ENCODE results near the gene TAOK1.
"Not testable (repeated sequence)": the region's sequence is repeated elsewhere in the genome, so short reads cannot be mapped to it uniquely, and the experiment has no call there.

Gene TAOK1

GRCh38 chr17:29344201-29344856 lies 45.8 kb upstream of the TAOK1 start:
- H3K27ac ChIP-seq (ENCODE audit: low read depth, low read length) = no peak overlapping the region
- peaks cover 8% of the 10 kb centered on the region for H3K4me1 ChIP-seq (ENCODE audit: control insufficient read depth, low read length)
- H3K36me3 ChIP-seq (ENCODE audit: control insufficient read depth, low read length) = no peaks in the 10 kb centered on the region
- no peak overlapping the region for H3K4me2 ChIP-seq (ENCODE audit: low read length)
- no peaks in the 10 kb centered on the region for H3K9me3 ChIP-seq (ENCODE audit: control insufficient read depth, insufficient read depth, low read length)
- no peak overlapping the region for H3K4me3 ChIP-seq (ENCODE audit: low read length)
- no peaks in the 10 kb centered on the region for H4K20me1 ChIP-seq (ENCODE audit: control insufficient read depth, insufficient read depth, low read depth, low read length)
- no peaks in the 10 kb centered on the region for H3K79me2 ChIP-seq (ENCODE audit: control insufficient read depth, low read length)
- peaks cover 16% of the 10 kb centered on the region for H3K27me3 ChIP-seq (ENCODE audit: control insufficient read depth, low read length)
- no peaks in the 10 kb centered on the region for H3F3A ChIP-seq (ENCODE audit: control insufficient read depth, insufficient read depth)
- TF ChIP-seq EZH2phosphoT487 (IDR thresholded peaks at IDR 0.05; ENCODE audit: borderline replicate concordance, low read length) = no peak
- no peak for TF ChIP-seq CTCF (IDR thresholded peaks at IDR 0.05; ENCODE audit: low read depth, low read length, poor library complexity, severe bottlenecking)
- H3K9me2 ChIP-seq (replicated peaks; ENCODE audit: control insufficient read depth, low read length) = no peaks in the 10 kb centered on the region

DNA sequence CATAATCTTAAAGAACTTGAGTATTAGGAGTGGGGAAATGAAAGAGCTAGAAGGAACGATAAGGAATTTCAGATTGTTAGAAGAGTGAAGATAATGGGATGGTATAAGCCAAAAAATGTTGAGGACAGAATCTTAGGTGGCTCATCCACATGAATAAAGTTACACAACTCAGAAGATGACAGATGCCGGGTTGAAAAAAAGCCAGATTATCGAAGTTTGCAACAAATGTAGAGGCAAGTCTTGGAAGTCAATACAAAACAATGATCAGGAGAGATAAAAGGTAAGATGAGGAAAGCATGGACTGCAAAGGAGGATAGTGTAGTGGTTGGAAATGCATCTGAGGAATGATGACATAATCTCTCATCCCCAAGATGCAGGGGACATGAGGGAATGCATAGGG lies 45.1 kb upstream of the TAOK1 start:
- no peaks in the 10 kb centered on the region for H3F3A ChIP-seq (ENCODE audit: control insufficient read depth, insufficient read depth)
- no peaks in the 10 kb centered on the region for H3K9me2 ChIP-seq (replicated peaks; ENCODE audit: control insufficient read depth, low read length)
- H3K36me3 ChIP-seq (ENCODE audit: control insufficient read depth, low read length) = no peaks in the 10 kb centered on the region
- H3K27ac ChIP-seq (ENCODE audit: low read depth, low read length) = no peak overlapping the region
- H4K20me1 ChIP-seq (ENCODE audit: control insufficient read depth, insufficient read depth, low read depth, low read length) = no peaks in the 10 kb centered on the region
- peaks cover 8% of the 10 kb centered on the region for H3K4me1 ChIP-seq (ENCODE audit: control insufficient read depth, low read length)
- TF ChIP-seq CTCF (IDR thresholded peaks at IDR 0.05; ENCODE audit: low read depth, low read length, poor library complexity, severe bottlenecking) = no peak
- no peak for TF ChIP-seq EZH2phosphoT487 (IDR thresholded peaks at IDR 0.05; ENCODE audit: borderline replicate concordance, low read length)
- no peaks in the 10 kb centered on the region for H3K79me2 ChIP-seq (ENCODE audit: control insufficient read depth, low read length)
- H3K4me3 ChIP-seq (ENCODE audit: low read length) = no peak overlapping the region
- no peaks in the 10 kb centered on the region for H3K9me3 ChIP-seq (ENCODE audit: control insufficient read depth, insufficient read depth, low read length)
- H3K27me3 ChIP-seq (ENCODE audit: control insufficient read depth, low read length) = peaks cover 16% of the 10 kb centered on the region
- no peak overlapping the region for H3K4me2 ChIP-seq (ENCODE audit: low read length)

DNA sequence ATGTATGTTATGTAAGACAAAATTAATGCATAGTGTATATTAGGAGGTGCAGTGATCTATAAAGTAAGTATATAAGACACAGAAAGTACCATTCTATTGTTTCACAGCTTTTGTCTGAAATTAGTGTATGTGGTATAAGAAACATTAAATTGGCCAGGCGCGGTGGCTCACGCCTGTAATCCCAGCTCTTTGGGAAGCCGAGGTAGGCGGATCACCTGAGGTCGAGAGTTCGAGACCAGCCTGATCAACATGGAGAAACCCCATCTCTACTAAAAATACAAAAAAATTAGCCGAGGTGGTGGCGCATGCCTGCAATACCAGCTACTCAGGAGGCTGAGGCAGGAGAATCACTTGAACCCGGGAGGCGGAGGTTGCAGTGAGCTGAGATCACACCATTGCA lies 44.7 kb upstream of the TAOK1 start:
- H4K20me1 ChIP-seq (ENCODE audit: control insufficient read depth, insufficient read depth, low read depth, low read length); H3F3A ChIP-seq (ENCODE audit: control insufficient read depth, insufficient read depth); H3K4me1 ChIP-seq (ENCODE audit: control insufficient read depth, low read length); H3K36me3 ChIP-seq (ENCODE audit: control insufficient read depth, low read length); H3K9me3 ChIP-seq (ENCODE audit: control insufficient read depth, insufficient read depth, low read length); H3K4me3 ChIP-seq (ENCODE audit: low read length); H3K4me2 ChIP-seq (ENCODE audit: low read length); H3K27ac ChIP-seq (ENCODE audit: low read depth, low read length); H3K9me2 ChIP-seq (replicated peaks; ENCODE audit: control insufficient read depth, low read length); H3K79me2 ChIP-seq (ENCODE audit: control insufficient read depth, low read length): not testable (repeated sequence)
- peaks cover 16% of the 10 kb centered on the region for H3K27me3 ChIP-seq (ENCODE audit: control insufficient read depth, low read length)

DNA sequence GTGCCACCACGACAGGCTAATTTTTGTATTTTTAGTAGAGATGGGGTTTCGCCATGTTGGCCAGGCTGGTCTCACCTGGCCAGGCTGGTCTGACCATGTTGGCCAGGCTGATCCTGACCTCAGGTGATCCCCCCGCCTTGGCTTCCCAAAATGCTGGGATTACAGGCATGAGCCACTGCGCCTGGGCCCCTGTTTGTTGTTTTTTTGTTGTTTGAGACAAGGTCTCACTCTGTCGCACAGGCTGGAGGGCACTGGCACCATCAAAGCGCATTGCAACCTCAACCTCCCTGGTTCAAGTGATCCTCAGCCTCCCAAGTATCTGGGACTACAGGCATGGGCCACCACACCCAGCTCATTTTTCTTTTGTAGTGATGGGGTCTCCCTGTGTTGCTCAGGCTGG lies 43.7 kb upstream of the TAOK1 start:
- H3K9me3 ChIP-seq (ENCODE audit: control insufficient read depth, insufficient read depth, low read length) = no peaks in the 10 kb centered on the region
- H3K27ac ChIP-seq (ENCODE audit: low read depth, low read length) = no peak overlapping the region
- H3K79me2 ChIP-seq (ENCODE audit: control insufficient read depth, low read length) = no peaks in the 10 kb centered on the region
- peaks cover 13% of the 10 kb centered on the region for H3K27me3 ChIP-seq (ENCODE audit: control insufficient read depth, low read length)
- no peak for TF ChIP-seq EZH2phosphoT487 (IDR thresholded peaks at IDR 0.05; ENCODE audit: borderline replicate concordance, low read length)
- TF ChIP-seq CTCF (IDR thresholded peaks at IDR 0.05; ENCODE audit: low read depth, low read length, poor library complexity, severe bottlenecking) = no peak
- no peak overlapping the region for H3K4me3 ChIP-seq (ENCODE audit: low read length)
- no peaks in the 10 kb centered on the region for H4K20me1 ChIP-seq (ENCODE audit: control insufficient read depth, insufficient read depth, low read depth, low read length)
- no peaks in the 10 kb centered on the region for H3F3A ChIP-seq (ENCODE audit: control insufficient read depth, insufficient read depth)
- no peaks in the 10 kb centered on the region for H3K9me2 ChIP-seq (replicated peaks; ENCODE audit: control insufficient read depth, low read length)
- H3K36me3 ChIP-seq (ENCODE audit: control insufficient read depth, low read length) = no peaks in the 10 kb centered on the region
- peaks cover 8% of the 10 kb centered on the region for H3K4me1 ChIP-seq (ENCODE audit: control insufficient read depth, low read length)
- H3K4me2 ChIP-seq (ENCODE audit: low read length) = no peak overlapping the region
